Fibroblast of lung (primary cell): ENCODE data around the gene HCFC1. TPM values are rescaled to one million over a fixed set of nuclear protein-coding genes. Genes with fewer than 3 reads are reported as not detected.

ENCODE experiments used
- DNase-seq, 2 donors: peaks; one replicate each; pipeline versions ENCODE4 v3.0.0 to v3.0.0-alpha.2; 2010; ENCODE audit warnings: low read depth in 2 of 2
- H2AFZ ChIP-seq: 2 replicates; pipeline ENCODE4 v1.5.1; 2012; ENCODE audit warnings: low read length, control low read depth, inconsistent platforms
- H3K27ac ChIP-seq: 2 replicates; pipeline ENCODE4 v1.5.1; 2011; ENCODE audit warnings: low read length, control low read depth; ENCODE audit not compliant: insufficient read depth
- H3K27me3 ChIP-seq: 2 replicates; pipeline ENCODE4 v1.5.1; 2011; ENCODE audit warnings: mild to moderate bottlenecking, low read length; ENCODE audit not compliant: control insufficient read depth, insufficient read depth
- H3K36me3 ChIP-seq: 2 replicates; pipeline ENCODE4 v1.5.1; 2011; ENCODE audit warnings: low read length; ENCODE audit not compliant: control insufficient read depth, insufficient read depth
- H3K4me1 ChIP-seq: 2 replicates; pipeline ENCODE4 v1.5.1; 2011; ENCODE audit warnings: low read length; ENCODE audit not compliant: control insufficient read depth, insufficient read depth; ENCODE audit errors: extremely low read depth
- H3K4me2 ChIP-seq: 2 replicates; pipeline ENCODE4 v1.5.1; 2011; ENCODE audit warnings: low read length, control low read depth; ENCODE audit not compliant: insufficient read depth; ENCODE audit errors: extremely low read depth
- H3K4me3 ChIP-seq, 4 experiments: fragments of 200-600 bp in 1 of 4; sonication (generic) in 1 of 4; replicated peaks in 1 of 4; 2 replicates each; pipeline ENCODE4 v1.5.1; 2011 to 2016; ENCODE audit warnings: low read length in 4 of 4, low read depth in 3 of 4, mild to moderate bottlenecking in 3 of 4, control low read depth in 2 of 4, inconsistent platforms in 1 of 4, mixed read lengths in 1 of 4; ENCODE audit not compliant: insufficient read depth in 1 of 4; ENCODE audit errors: control extremely low read depth in 1 of 4
- H3K79me2 ChIP-seq: 2 replicates; pipeline ENCODE4 v1.5.1; 2012; ENCODE audit warnings: mild to moderate bottlenecking, low read length, inconsistent platforms; ENCODE audit not compliant: control insufficient read depth, insufficient read depth
- H3K9ac ChIP-seq: 2 replicates; pipeline ENCODE4 v1.5.1; 2011; ENCODE audit warnings: mild to moderate bottlenecking, low read length, control low read depth; ENCODE audit not compliant: insufficient read depth
- H3K9me3 ChIP-seq: 2 replicates; pipeline ENCODE4 v1.5.1; 2012; ENCODE audit warnings: low read depth, low read length; ENCODE audit not compliant: control insufficient read depth, insufficient read depth
- H4K20me1 ChIP-seq: 2 replicates; pipeline ENCODE4 v1.5.1; 2011; ENCODE audit warnings: low read length; ENCODE audit not compliant: control insufficient read depth, insufficient read depth; ENCODE audit errors: extremely low read depth
- EZH2 ChIP-seq: IDR thresholded peaks from 2 replicates; pipeline ENCODE4 v1.5.1; 2012; ENCODE audit warnings: low read length, control low read depth, mild to moderate bottlenecking; ENCODE audit errors: missing control alignments
- polyA plus RNA-seq, 2 donors: library from polyadenylated mRNA; depleted of rRNA in 1 of 2; stranded (reverse) in 1 of 2; unstranded in 1 of 2; fragments of >200 nt; gene quantifications; 2 replicates each; pipeline ENCODE4 v1.2.1, GENCODE V29; 2011 to 2012; ENCODE audit warnings: missing spikeins in 1 of 2
- total RNA-seq: library from RNA; depleted of rRNA; stranded (reverse); fragments of >200 nt; gene quantifications from 2 replicates; pipeline ENCODE4 v1.2.1, GENCODE V29; 2014
- TF ChIP-seq, protein P1 (sequence below), 2 donors: IDR thresholded peaks in 1 of 2; conservative IDR thresholded peaks in 1 of 2; 1 replicate in 1 of 2; 2 replicates in 1 of 2; pipeline ENCODE4 v1.5.1; 2011 to 2012; ENCODE audit warnings: low read length in 2 of 2, control low read depth in 1 of 2, inconsistent platforms in 1 of 2, low read depth in 1 of 2, mild to moderate bottlenecking in 1 of 2

The HCFC1 gene
- total and polyA plus RNA-seq, 2 donors (not counting 1 experiment from before 2014, with no cell fraction given): 3.0 to 10.2 TPM

- Histone ChIP-seq H3K9me3 (no peaks in the 10 kb centered on the region), H3K4me2 (no peak overlapping the region), H3K27ac (no peak overlapping the region), H4K20me1 (no peaks in the 10 kb centered on the region), H3K79me2 (no peaks in the 10 kb centered on the region), H3K4me1 (peaks cover 3% of the 10 kb centered on the region), H3K36me3 (no peaks in the 10 kb centered on the region), H2AFZ (no peak overlapping the region), H3K4me3 (no peak overlapping the region), H3K9ac (no peak overlapping the region), H3K27me3 (no peaks in the 10 kb centered on the region)
- no peak for TF ChIP-seq EZH2
- TF ChIP-seq, protein P1, sequence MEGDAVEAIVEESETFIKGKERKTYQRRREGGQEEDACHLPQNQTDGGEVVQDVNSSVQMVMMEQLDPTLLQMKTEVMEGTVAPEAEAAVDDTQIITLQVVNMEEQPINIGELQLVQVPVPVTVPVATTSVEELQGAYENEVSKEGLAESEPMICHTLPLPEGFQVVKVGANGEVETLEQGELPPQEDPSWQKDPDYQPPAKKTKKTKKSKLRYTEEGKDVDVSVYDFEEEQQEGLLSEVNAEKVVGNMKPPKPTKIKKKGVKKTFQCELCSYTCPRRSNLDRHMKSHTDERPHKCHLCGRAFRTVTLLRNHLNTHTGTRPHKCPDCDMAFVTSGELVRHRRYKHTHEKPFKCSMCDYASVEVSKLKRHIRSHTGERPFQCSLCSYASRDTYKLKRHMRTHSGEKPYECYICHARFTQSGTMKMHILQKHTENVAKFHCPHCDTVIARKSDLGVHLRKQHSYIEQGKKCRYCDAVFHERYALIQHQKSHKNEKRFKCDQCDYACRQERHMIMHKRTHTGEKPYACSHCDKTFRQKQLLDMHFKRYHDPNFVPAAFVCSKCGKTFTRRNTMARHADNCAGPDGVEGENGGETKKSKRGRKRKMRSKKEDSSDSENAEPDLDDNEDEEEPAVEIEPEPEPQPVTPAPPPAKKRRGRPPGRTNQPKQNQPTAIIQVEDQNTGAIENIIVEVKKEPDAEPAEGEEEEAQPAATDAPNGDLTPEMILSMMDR (conservative IDR thresholded peaks at IDR 0.05 in 1 of 2, IDR thresholded peaks at IDR 0.05 in 1 of 2; ENCODE audit: low read depth in 1 of 2, low read length in 2 of 2): no peak
- DNase-seq: no peak
Measured at GRCh38 chrX:153897899-153898298, 73.7 kb downstream of the HCFC1 start.

Other genes with a start within 250 kb of the HCFC1 start
- 94.8 and 133 TPM in 2 replicates for gene BCAP31, start 247.4 kb downstream of the HCFC1 start, total RNA-seq
- 94.0 and 114 TPM in 2 replicates for gene BCAP31, start 247.4 kb downstream of the HCFC1 start, polyA plus RNA-seq
- gene ABCD1, start 247.0 kb downstream of the HCFC1 start, total RNA-seq: 6.9 and 12.7 TPM in 2 replicates
- 4.0 and 4.6 TPM in 2 replicates for gene ABCD1, start 247.0 kb downstream of the HCFC1 start, polyA plus RNA-seq
- gene PLXNB3, start 207.6 kb downstream of the HCFC1 start, total RNA-seq: 1.0 and 4.3 TPM in 2 replicates
- 1.6 and 1.9 TPM in 2 replicates for gene PLXNB3, start 207.6 kb downstream of the HCFC1 start, polyA plus RNA-seq
- gene SRPK3, start 190.8 kb downstream of the HCFC1 start, total RNA-seq: 0.51 and 0.83 TPM in 2 replicates
- gene SRPK3, start 190.8 kb downstream of the HCFC1 start, polyA plus RNA-seq: 0.15 and 0.40 TPM in 2 replicates
- 37.8 and 44.6 TPM in 2 replicates for gene IDH3G, start 177.4 kb downstream of the HCFC1 start, total RNA-seq
- gene IDH3G, start 177.4 kb downstream of the HCFC1 start, polyA plus RNA-seq: 55.7 and 72.2 TPM in 2 replicates
- gene SSR4, start 177.2 kb downstream of the HCFC1 start, total RNA-seq: 144 and 147 TPM in 2 replicates
- gene SSR4, start 177.2 kb downstream of the HCFC1 start, polyA plus RNA-seq: 141 and 182 TPM in 2 replicates
- gene PDZD4, start 141.3 kb downstream of the HCFC1 start, total RNA-seq: under 0.01 and 0.26 TPM in 2 replicates
- gene PDZD4, start 141.3 kb downstream of the HCFC1 start, polyA plus RNA-seq: 0.01 and 0.10 TPM in 2 replicates
- gene L1CAM, start 85.6 kb downstream of the HCFC1 start, total RNA-seq: under 0.01 and 0.99 TPM in 2 replicates
- 1.2 and 1.7 TPM in 2 replicates for gene L1CAM, start 85.6 kb downstream of the HCFC1 start, polyA plus RNA-seq
- not detected in 2 replicates for gene AVPR2, start 67.1 kb downstream of the HCFC1 start, total RNA-seq
- gene AVPR2, start 67.1 kb downstream of the HCFC1 start, polyA plus RNA-seq: not detected in 2 replicates
- gene ARHGAP4, start 45.6 kb downstream of the HCFC1 start, total RNA-seq: 1.3 and 1.5 TPM in 2 replicates
- gene ARHGAP4, start 45.6 kb downstream of the HCFC1 start, polyA plus RNA-seq: 0.12 and 0.51 TPM in 2 replicates
- 31.6 and 37.0 TPM in 2 replicates for gene NAA10, start 36.8 kb downstream of the HCFC1 start, total RNA-seq
- 66.2 and 115 TPM in 2 replicates for gene NAA10, start 36.8 kb downstream of the HCFC1 start, polyA plus RNA-seq
- gene RENBP, start 27.2 kb downstream of the HCFC1 start, total RNA-seq: 5.4 and 8.8 TPM in 2 replicates
- gene RENBP, start 27.2 kb downstream of the HCFC1 start, polyA plus RNA-seq: 0.90 and 0.92 TPM in 2 replicates
- 6.4 and 8.3 TPM in 2 replicates for gene TMEM187, start 936 bp upstream of the HCFC1 start, total RNA-seq
- 4.6 and 4.7 TPM in 2 replicates for gene TMEM187, start 936 bp upstream of the HCFC1 start, polyA plus RNA-seq
- gene IRAK1, start 48.1 kb upstream of the HCFC1 start, total RNA-seq: 61.1 and 65.9 TPM in 2 replicates
- 25.9 and 48.1 TPM in 2 replicates for gene IRAK1, start 48.1 kb upstream of the HCFC1 start, polyA plus RNA-seq
- gene MECP2, start 125.9 kb upstream of the HCFC1 start, total RNA-seq: 15.4 and 24.9 TPM in 2 replicates
- gene MECP2, start 125.9 kb upstream of the HCFC1 start, polyA plus RNA-seq: 11.5 and 11.6 TPM in 2 replicates
- gene OPN1LW, start 172.4 kb upstream of the HCFC1 start, total RNA-seq: not detected in 2 replicates
- not detected in 2 replicates for gene OPN1LW, start 172.4 kb upstream of the HCFC1 start, polyA plus RNA-seq
- not detected in 2 replicates for gene OPN1MW, start 210.8 kb upstream of the HCFC1 start, total RNA-seq
- gene OPN1MW, start 210.8 kb upstream of the HCFC1 start, polyA plus RNA-seq: not detected in 2 replicates
- not detected in 2 replicates for gene OPN1MW2, start 247.9 kb upstream of the HCFC1 start, total RNA-seq
- gene OPN1MW2, start 247.9 kb upstream of the HCFC1 start, polyA plus RNA-seq: not detected in 2 replicates